8988T (cell line): ENCODE data around the gene PGPEP1.
"Not testable (repeated sequence)": the region's sequence is repeated elsewhere in the genome, so short reads cannot be mapped to it uniquely, and the experiment has no call there.

Experiments used
- DNase-seq: peaks from one replicate; pipeline ENCODE4 v3.0.0; 2011

The PGPEP1 gene

DNA sequence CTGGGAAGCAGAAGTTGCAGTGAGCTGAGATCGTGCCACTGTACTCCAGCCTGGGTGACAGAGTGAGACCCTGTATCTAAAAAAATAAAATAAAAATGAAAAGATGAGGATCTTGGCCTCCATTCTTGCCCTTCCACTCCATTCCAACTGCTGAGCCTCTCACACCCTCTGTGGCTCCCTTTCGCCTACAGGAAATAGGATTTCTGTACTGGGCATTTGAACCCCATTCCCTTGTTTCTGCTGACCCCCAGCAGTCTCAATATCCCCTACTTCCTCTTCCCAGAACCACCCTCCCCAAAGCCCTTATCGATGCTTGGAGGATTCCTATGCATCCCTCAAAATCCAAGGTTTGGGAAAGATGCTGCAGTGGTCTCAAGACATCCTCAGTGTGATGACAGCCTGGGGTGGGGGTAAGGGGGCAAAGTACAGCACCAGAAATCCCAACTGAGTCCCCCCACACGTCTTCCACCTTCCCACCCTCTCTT, 33.1 kb downstream of the PGPEP1 start:
- no peak for DNase-seq

- peak; percentile 85 for DNase-seq
These were observed 33.7 kb downstream of the PGPEP1 start for GRCh38 chr19:18373892-18374629.

GRCh38 chr19:18377026-18377425, 36.6 kb downstream of the PGPEP1 start:
- no peak for DNase-seq

GRCh38 chr19:18379803-18380747, 39.7 kb downstream of the PGPEP1 start:
- no peak for DNase-seq

- no peak for DNase-seq
These were observed 40.4 kb downstream of the PGPEP1 start for GRCh38 chr19:18380843-18381242.

DNA sequence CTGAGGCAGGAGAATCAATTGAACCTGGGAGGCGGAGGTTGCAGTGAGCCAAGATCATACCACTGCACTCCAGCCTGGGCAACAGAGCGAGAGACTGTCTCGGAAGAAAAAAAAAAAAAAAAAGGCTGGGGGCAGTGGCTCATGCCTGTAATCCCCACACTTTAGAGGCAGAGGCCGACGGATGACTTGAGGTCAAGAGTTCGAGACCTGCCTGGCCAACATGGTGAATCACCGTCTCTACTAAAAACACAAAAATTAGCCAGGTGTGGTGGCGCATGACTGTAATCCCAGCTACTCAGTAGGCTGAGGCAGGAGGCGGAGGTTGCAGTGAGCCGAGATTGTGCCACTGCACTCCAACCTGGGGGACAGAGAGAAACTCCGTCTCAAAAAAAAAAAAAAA, 43.2 kb downstream of the PGPEP1 start:
- DNase-seq, result not testable (repeated sequence)

DNA sequence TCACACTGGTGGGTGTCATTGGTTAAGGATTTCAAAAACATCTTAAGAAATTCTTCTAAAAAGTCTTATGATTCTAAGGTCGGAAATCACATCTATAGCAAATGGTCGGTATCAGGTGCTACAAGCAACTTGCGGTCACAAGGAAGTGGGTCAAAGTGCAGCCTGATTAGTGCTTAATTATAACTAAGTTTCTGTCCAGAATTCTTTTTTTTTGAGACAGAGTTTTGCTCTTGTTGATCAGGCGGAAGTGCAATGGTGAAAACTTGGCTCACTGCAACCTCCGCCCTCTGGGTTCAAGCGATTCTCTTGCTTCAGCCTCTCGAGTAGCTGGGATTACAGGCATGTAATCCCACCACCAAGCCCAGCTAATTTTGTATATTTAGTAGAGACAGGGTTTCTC, 44.4 kb downstream of the PGPEP1 start:
- no peak for DNase-seq

GRCh38 chr19:18385359-18385674, 44.9 kb downstream of the PGPEP1 start:
- DNase-seq, result no peak

- DNase-seq, result peak; percentile 78
These were observed 45.5 kb downstream of the PGPEP1 start, which contains the start of gene GDF15 for GRCh38 chr19:18385675-18386542. TSS of gene GDF15 (plus strand) at chr19:18386158. CDS start at chr19:18386190, 32 bp downstream.

DNA sequence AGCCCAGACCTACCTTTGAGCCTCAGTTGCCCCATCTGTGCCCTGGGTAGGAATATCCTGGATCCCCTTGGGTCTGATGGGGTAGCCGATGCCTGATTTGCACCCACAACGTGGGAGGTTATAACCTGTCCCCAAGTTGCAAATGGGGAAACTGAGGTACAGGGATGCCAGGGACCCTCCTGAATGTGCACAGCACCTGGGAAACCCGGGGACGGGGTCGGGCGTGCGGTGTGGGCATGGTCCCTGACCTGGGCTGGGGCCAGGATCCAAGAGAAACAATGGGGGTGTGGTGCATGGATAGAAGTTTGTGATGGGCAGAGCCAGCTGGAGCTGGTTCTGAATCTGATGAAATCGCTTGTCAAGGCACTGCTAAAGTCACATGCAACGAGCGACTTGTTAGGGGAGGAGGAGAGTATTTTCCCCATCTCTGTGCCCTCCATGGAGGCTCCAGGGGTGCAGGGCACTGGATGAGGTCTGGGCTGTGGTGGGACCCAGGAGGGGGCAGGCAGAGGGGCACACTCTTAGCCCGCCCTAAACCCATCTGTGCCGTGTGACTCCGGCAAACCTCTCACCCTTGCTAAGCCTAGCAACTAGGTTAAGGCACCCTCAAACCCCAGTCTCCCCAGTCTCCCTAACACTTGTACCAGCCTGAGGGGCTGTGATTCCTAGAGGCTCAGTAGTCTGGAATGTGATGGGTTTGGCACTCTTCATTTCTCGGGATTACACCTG, 46.3 kb downstream of the PGPEP1 start:
- DNase-seq, result no peak

DNA sequence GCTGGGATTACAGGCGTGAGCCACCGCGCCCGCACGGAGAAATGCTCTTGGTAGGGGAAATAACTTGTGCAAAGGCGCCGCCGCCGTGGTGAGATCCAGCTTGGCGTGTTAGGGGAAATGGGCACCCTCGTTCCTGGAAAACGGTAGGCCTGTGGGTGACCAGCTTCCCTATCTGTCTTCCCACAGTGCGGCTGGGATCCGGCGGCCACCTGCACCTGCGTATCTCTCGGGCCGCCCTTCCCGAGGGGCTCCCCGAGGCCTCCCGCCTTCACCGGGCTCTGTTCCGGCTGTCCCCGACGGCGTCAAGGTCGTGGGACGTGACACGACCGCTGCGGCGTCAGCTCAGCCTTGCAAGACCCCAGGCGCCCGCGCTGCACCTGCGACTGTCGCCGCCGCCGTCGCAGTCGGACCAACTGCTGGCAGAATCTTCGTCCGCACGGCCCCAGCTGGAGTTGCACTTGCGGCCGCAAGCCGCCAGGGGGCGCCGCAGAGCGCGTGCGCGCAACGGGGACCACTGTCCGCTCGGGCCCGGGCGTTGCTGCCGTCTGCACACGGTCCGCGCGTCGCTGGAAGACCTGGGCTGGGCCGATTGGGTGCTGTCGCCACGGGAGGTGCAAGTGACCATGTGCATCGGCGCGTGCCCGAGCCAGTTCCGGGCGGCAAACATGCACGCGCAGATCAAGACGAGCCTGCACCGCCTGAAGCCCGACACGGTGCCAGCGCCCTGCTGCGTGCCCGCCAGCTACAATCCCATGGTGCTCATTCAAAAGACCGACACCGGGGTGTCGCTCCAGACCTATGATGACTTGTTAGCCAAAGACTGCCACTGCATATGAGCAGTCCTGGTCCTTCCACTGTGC, 47.9 kb downstream of the PGPEP1 start:
- DNase-seq, result peak; percentile 92

DNA sequence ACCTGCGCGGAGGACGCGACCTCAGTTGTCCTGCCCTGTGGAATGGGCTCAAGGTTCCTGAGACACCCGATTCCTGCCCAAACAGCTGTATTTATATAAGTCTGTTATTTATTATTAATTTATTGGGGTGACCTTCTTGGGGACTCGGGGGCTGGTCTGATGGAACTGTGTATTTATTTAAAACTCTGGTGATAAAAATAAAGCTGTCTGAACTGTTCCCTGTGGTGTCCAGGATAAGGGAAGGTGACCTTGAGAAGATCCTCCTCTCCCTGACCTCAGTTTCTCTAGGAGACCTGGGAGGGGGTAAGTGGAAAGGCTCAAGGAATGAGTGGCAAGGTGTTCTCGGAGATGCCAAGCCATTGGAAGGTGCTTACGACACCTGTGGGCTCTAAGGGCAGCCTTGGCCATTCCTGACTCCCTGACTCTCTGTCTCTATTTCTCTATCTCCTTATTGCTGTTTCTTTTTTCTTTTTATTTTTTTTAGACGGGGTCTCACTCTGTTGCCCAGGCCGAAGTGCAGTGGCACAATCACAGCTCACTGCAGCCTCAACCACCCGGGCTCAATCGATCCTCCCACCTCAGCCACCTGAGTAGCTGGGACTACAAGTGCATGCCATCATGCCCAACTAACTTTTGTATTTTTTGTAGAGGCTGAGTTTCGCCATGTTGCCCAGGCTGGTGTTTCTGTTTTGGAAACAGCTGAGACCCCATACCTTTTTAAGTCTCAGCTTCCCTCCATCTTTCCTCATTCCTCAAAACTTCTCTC, 48.7 kb downstream of the PGPEP1 start:
- no peak for DNase-seq

- no peak for DNase-seq
These were observed 49.3 kb downstream of the PGPEP1 start for GRCh38 chr19:18389726-18390064.

GRCh38 chr19:18390065-18390907, 49.9 kb downstream of the PGPEP1 start:
- DNase-seq, result no peak

DNA sequence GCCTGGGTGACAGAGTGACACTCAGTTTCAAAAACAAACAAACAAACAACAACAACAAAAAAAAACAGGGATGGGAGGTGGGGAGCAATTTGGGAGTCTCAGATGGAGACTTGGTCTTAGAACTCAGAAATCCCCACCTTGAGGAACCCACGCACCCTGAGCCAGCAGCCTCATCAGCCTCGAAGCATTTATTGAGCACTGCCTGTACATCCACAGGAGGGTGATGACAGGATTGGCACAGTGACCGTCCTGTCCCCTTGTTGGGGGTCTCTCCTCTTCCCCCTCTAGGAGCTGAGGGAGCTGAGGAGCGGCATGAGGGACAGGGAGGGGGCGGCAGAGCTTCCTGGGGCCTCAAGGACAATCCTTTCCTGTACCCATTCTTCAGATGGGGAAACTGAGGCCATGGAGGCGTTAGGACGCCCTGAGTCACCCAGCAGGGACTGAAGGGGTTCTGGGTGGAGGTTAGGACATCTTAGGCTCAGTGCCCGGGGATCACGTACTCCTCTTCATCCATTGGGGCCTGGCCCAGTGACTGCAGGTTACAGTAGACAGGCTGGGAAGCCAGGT, 51.2 kb downstream of the PGPEP1 start:
- no peak for DNase-seq

- DNase-seq, result no peak
These were observed 52.0 kb downstream of the PGPEP1 start for GRCh38 chr19:18392417-18392816.

- DNase-seq, result no peak
These were observed 52.5 kb downstream of the PGPEP1 start for GRCh38 chr19:18392926-18393325.

- DNase-seq, result no peak
These were observed 53.4 kb downstream of the PGPEP1 start for GRCh38 chr19:18393836-18394235.
